T-helper 2 cell treated with Interferon-gamma antibody and Interleukin-4, amounts not matched to agents 5 μg/mL and 100 μg/mL, for 36 hours (primary cell): ENCODE results near the gene RPS6KA3.

Source experiments
- DNase-seq: peaks from one replicate; pipeline ENCODE4 v3.0.0; 2021; ENCODE audit warnings: low spot score
- H3K27ac Mint-ChIP-seq: one replicate; pipeline ENCODE4 v1.8.0; 2021; ENCODE audit warnings: mild to moderate bottlenecking, mixed read lengths
- H3K27me3 Mint-ChIP-seq: one replicate; pipeline ENCODE4 v1.8.0; 2021; ENCODE audit warnings: low read depth, mixed read lengths
- H3K36me3 Mint-ChIP-seq: one replicate; pipeline ENCODE4 v1.8.0; 2021; ENCODE audit warnings: low read depth, mixed read lengths
- H3K4me1 Mint-ChIP-seq: one replicate; pipeline ENCODE4 v1.8.0; 2021; ENCODE audit warnings: low read depth, mixed read lengths
- H3K4me3 Mint-ChIP-seq: one replicate; pipeline ENCODE4 v1.8.0; 2022; ENCODE audit warnings: mild to moderate bottlenecking, moderate library complexity, mixed read lengths
- H3K9me3 Mint-ChIP-seq: one replicate; pipeline ENCODE4 v1.8.0; 2021; ENCODE audit warnings: mixed read lengths

Gene RPS6KA3

GRCh38 chrX:20271730-20272129, 5.0 kb upstream of the RPS6KA3 start:
- no peak overlapping the region for H3K4me3 Mint-ChIP-seq
- H3K36me3 Mint-ChIP-seq = no peaks in the 10 kb centered on the region
- H3K9me3 Mint-ChIP-seq = no peaks in the 10 kb centered on the region
- peaks cover 34% of the 10 kb centered on the region for H3K27me3 Mint-ChIP-seq
- H3K4me1 Mint-ChIP-seq = peaks cover 2% of the 10 kb centered on the region
- DNase-seq = no peak
- H3K27ac Mint-ChIP-seq = no peak overlapping the region

GRCh38 chrX:20271186-20271585, 4.5 kb upstream of the RPS6KA3 start:
- Mint-ChIP-seq H3K27me3 (peaks cover 29% of the 10 kb centered on the region), H3K9me3 (no peaks in the 10 kb centered on the region), H3K4me1 (peaks cover 2% of the 10 kb centered on the region), H3K36me3 (no peaks in the 10 kb centered on the region), H3K4me3 (no peak overlapping the region), H3K27ac (no peak overlapping the region)
- DNase-seq = no peak

- no peak overlapping the region for H3K4me3 Mint-ChIP-seq
- no peaks in the 10 kb centered on the region for H3K36me3 Mint-ChIP-seq
- H3K27ac Mint-ChIP-seq = no peak overlapping the region
- no peak for DNase-seq
- peaks cover 2% of the 10 kb centered on the region for H3K4me1 Mint-ChIP-seq
- H3K9me3 Mint-ChIP-seq = no peaks in the 10 kb centered on the region
- peaks cover 22% of the 10 kb centered on the region for H3K27me3 Mint-ChIP-seq
Observed at GRCh38 chrX:20270562-20270890, 3.8 kb upstream of the RPS6KA3 start.

- peaks cover 5% of the 10 kb centered on the region for H3K36me3 Mint-ChIP-seq
- H3K9me3 Mint-ChIP-seq = no peaks in the 10 kb centered on the region
- no peak for DNase-seq
- peaks cover 21% of the 10 kb centered on the region for H3K27me3 Mint-ChIP-seq
- peaks cover 2% of the 10 kb centered on the region for H3K4me1 Mint-ChIP-seq
- H3K27ac Mint-ChIP-seq = no peak overlapping the region
- H3K4me3 Mint-ChIP-seq = no peak overlapping the region
Observed at GRCh38 chrX:20269848-20270561, 3.3 kb upstream of the RPS6KA3 start.

GRCh38 chrX:20267931-20268701, 1.4 kb upstream of the RPS6KA3 start:
- H3K9me3 Mint-ChIP-seq = no peaks in the 10 kb centered on the region
- no peak overlapping the region for H3K27ac Mint-ChIP-seq
- peaks cover 6% of the 10 kb centered on the region for H3K36me3 Mint-ChIP-seq
- H3K4me1 Mint-ChIP-seq = peaks cover 16% of the 10 kb centered on the region
- peaks cover 16% of the 10 kb centered on the region for H3K27me3 Mint-ChIP-seq
- H3K4me3 Mint-ChIP-seq = peak overlapping the region; percentile 86
- no peak for DNase-seq

- Mint-ChIP-seq H3K36me3 (peaks cover 6% of the 10 kb centered on the region), H3K27me3 (peaks cover 16% of the 10 kb centered on the region), H3K27ac (peak overlapping the region; percentile 52), H3K9me3 (no peaks in the 10 kb centered on the region), H3K4me3 (peak overlapping the region; percentile 86), H3K4me1 (peaks cover 17% of the 10 kb centered on the region)
- DNase-seq = no peak
Observed at GRCh38 chrX:20267607-20267930, 860 bp upstream of the RPS6KA3 start.

- Mint-ChIP-seq H3K4me1 (peaks cover 24% of the 10 kb centered on the region), H3K9me3 (no peaks in the 10 kb centered on the region), H3K27me3 (peaks cover 9% of the 10 kb centered on the region), H3K36me3 (peaks cover 8% of the 10 kb centered on the region), H3K27ac (peak overlapping the region; percentile 96), H3K4me3 (peak overlapping the region; percentile 96)
- peak; percentile 15 for DNase-seq
Observed at GRCh38 chrX:20265726-20266681, 705 bp downstream of the RPS6KA3 start.

GRCh38 chrX:20265221-20265725, 1.4 kb downstream of the RPS6KA3 start:
- H3K27me3 Mint-ChIP-seq = peaks cover 9% of the 10 kb centered on the region
- H3K4me1 Mint-ChIP-seq = peaks cover 26% of the 10 kb centered on the region
- H3K27ac Mint-ChIP-seq = peak overlapping the region; percentile 96
- H3K4me3 Mint-ChIP-seq = peak overlapping the region; percentile 96
- H3K9me3 Mint-ChIP-seq = no peaks in the 10 kb centered on the region
- H3K36me3 Mint-ChIP-seq = peaks cover 10% of the 10 kb centered on the region
- peak; percentile 82 for DNase-seq

- DNase-seq = no peak
Observed at GRCh38 chrX:20263474-20263873, 3.2 kb downstream of the RPS6KA3 start.

GRCh38 chrX:20260885-20261284, 5.8 kb downstream of the RPS6KA3 start:
- Mint-ChIP-seq H3K27ac (no peak overlapping the region), H3K9me3 (no peaks in the 10 kb centered on the region), H3K4me1 (peaks cover 28% of the 10 kb centered on the region), H3K36me3 (peaks cover 15% of the 10 kb centered on the region), H3K27me3 (no peaks in the 10 kb centered on the region), H3K4me3 (no peak overlapping the region)
- DNase-seq = no peak

More at GRCh38 chrX:20263474-20263873, 3.2 kb downstream of the RPS6KA3 start:
- peak overlapping the region; percentile 69 for H3K27ac Mint-ChIP-seq
- no peaks in the 10 kb centered on the region for H3K9me3 Mint-ChIP-seq
- peaks cover 27% of the 10 kb centered on the region for H3K4me1 Mint-ChIP-seq
- peaks cover 15% of the 10 kb centered on the region for H3K36me3 Mint-ChIP-seq
- peak overlapping the region; percentile 74 for H3K4me3 Mint-ChIP-seq
- no peaks in the 10 kb centered on the region for H3K27me3 Mint-ChIP-seq

GRCh38 chrX:20254712-20255299, 11.9 kb downstream of the RPS6KA3 start:
- no peak for DNase-seq
- peaks cover 17% of the 10 kb centered on the region for H3K36me3 Mint-ChIP-seq
- H3K27ac Mint-ChIP-seq = no peak overlapping the region
- H3K4me1 Mint-ChIP-seq = peaks cover 18% of the 10 kb centered on the region
- no peaks in the 10 kb centered on the region for H3K27me3 Mint-ChIP-seq
- H3K4me3 Mint-ChIP-seq = no peak overlapping the region
- H3K9me3 Mint-ChIP-seq = no peaks in the 10 kb centered on the region

GRCh38 chrX:20253232-20253543, 13.5 kb downstream of the RPS6KA3 start:
- H3K27me3 Mint-ChIP-seq = no peaks in the 10 kb centered on the region
- H3K4me1 Mint-ChIP-seq = peaks cover 25% of the 10 kb centered on the region
- H3K36me3 Mint-ChIP-seq = peaks cover 12% of the 10 kb centered on the region
- no peak for DNase-seq
- H3K27ac Mint-ChIP-seq = peak overlapping the region; percentile 41
- no peaks in the 10 kb centered on the region for H3K9me3 Mint-ChIP-seq
- no peak overlapping the region for H3K4me3 Mint-ChIP-seq

GRCh38 chrX:20252381-20253231, 14.1 kb downstream of the RPS6KA3 start:
- no peaks in the 10 kb centered on the region for H3K9me3 Mint-ChIP-seq
- DNase-seq = peak; percentile 40
- no peaks in the 10 kb centered on the region for H3K27me3 Mint-ChIP-seq
- peak overlapping the region; percentile 15 for H3K4me3 Mint-ChIP-seq
- peaks cover 12% of the 10 kb centered on the region for H3K36me3 Mint-ChIP-seq
- no peak overlapping the region for H3K27ac Mint-ChIP-seq
- H3K4me1 Mint-ChIP-seq = peaks cover 25% of the 10 kb centered on the region
